HEK293 (cell line): ENCODE measurements around the gene PTPRG.

Experiments
- KLF7 ChIP-seq: fragments of 450-650 bp; formaldehyde crosslinking; IDR thresholded peaks from 2 replicates; pipeline ENCODE4 v1.5.1; 2016; ENCODE audit warnings: missing biosample characterization, missing genetic modification characterization, borderline replicate concordance
- OVOL3 ChIP-seq: fragments of 450-650 bp; formaldehyde crosslinking; IDR thresholded peaks from 2 replicates; pipeline ENCODE4 v1.5.1; 2016; ENCODE audit warnings: missing biosample characterization, missing genetic modification characterization
- PRDM4 ChIP-seq: fragments of 450-650 bp; formaldehyde crosslinking; IDR thresholded peaks from 2 replicates; pipeline ENCODE4 v1.5.1; 2017; ENCODE audit warnings: missing biosample characterization, missing genetic modification characterization
- SETDB1 ChIP-seq: IDR thresholded peaks from one replicate; pipeline ENCODE4 v1.6.1; 2017; ENCODE audit warnings: mild to moderate bottlenecking, low read length, moderate library complexity, mixed read lengths; ENCODE audit not compliant: insufficient read length
- TRIM28 ChIP-seq: IDR thresholded peaks from 2 replicates; pipeline ENCODE4 v1.6.1; 2011; ENCODE audit warnings: low read length, control low read depth, borderline replicate concordance
- ZBTB44 ChIP-seq: fragments of 450-650 bp; IDR thresholded peaks from 2 replicates; pipeline ENCODE4 v1.5.1; 2018; ENCODE audit warnings: missing biosample characterization, mild to moderate bottlenecking, missing genetic modification characterization
- ZBTB49 ChIP-seq: fragments of 450-650 bp; formaldehyde crosslinking; IDR thresholded peaks from 2 replicates; pipeline ENCODE4 v1.5.1; 2016; ENCODE audit warnings: missing biosample characterization, missing genetic modification characterization, low read depth
- ZBTB6 ChIP-seq: fragments of 450-650 bp; formaldehyde crosslinking; IDR thresholded peaks from 2 replicates; pipeline ENCODE4 v1.5.1; 2017; ENCODE audit warnings: missing biosample characterization, missing genetic modification characterization
- ZNF133 ChIP-seq: fragments of 450-650 bp; formaldehyde crosslinking; IDR thresholded peaks from 2 replicates; pipeline ENCODE4 v1.5.1; 2016; ENCODE audit warnings: missing biosample characterization, missing genetic modification characterization
- ZNF155 ChIP-seq: fragments of 450-650 bp; formaldehyde crosslinking; IDR thresholded peaks from 2 replicates; pipeline ENCODE4 v1.5.1; 2016; ENCODE audit warnings: missing biosample characterization, missing genetic modification characterization
- ZNF175 ChIP-seq: fragments of 450-650 bp; formaldehyde crosslinking; IDR thresholded peaks from 2 replicates; pipeline ENCODE4 v1.5.1; 2016; ENCODE audit warnings: missing biosample characterization, missing genetic modification characterization
- ZNF221 ChIP-seq: fragments of 450-650 bp; formaldehyde crosslinking; IDR thresholded peaks from 2 replicates; pipeline ENCODE4 v1.5.1; 2017; ENCODE audit warnings: missing biosample characterization, missing genetic modification characterization, borderline replicate concordance
- ZNF341 ChIP-seq: fragments of 450-650 bp; formaldehyde crosslinking; IDR thresholded peaks from 2 replicates; pipeline ENCODE4; 2016; ENCODE audit warnings: low read depth, missing biosample characterization, missing genetic modification characterization
- ZNF362 ChIP-seq: fragments of 450-650 bp; formaldehyde crosslinking; IDR thresholded peaks from 2 replicates; pipeline ENCODE4 v1.5.1; 2016; ENCODE audit warnings: missing biosample characterization, missing genetic modification characterization
- ZNF366 ChIP-seq: fragments of 450-650 bp; formaldehyde crosslinking; conservative IDR thresholded peaks from 2 replicates; pipeline ENCODE4 v1.5.1; 2016; ENCODE audit warnings: missing biosample characterization, missing genetic modification characterization
- ZNF394 ChIP-seq: fragments of 450-650 bp; formaldehyde crosslinking; IDR thresholded peaks from 2 replicates; pipeline ENCODE4 v1.5.1; 2016; ENCODE audit warnings: missing biosample characterization, missing genetic modification characterization, mild to moderate bottlenecking, moderate library complexity, borderline replicate concordance
- ZNF692 ChIP-seq: fragments of 450-650 bp; formaldehyde crosslinking; IDR thresholded peaks from 2 replicates; pipeline ENCODE4 v1.5.1; 2016; ENCODE audit warnings: missing biosample characterization, missing genetic modification characterization
- ZNF747 ChIP-seq: fragments of 450-650 bp; formaldehyde crosslinking; IDR thresholded peaks from 2 replicates; pipeline ENCODE4 v1.5.1; 2016; ENCODE audit warnings: missing biosample characterization, missing genetic modification characterization
- ZNF791 ChIP-seq: fragments of 450-650 bp; formaldehyde crosslinking; IDR thresholded peaks from 2 replicates; pipeline ENCODE4 v1.5.1; 2016; ENCODE audit warnings: missing biosample characterization, missing genetic modification characterization
- ZSCAN16 ChIP-seq: fragments of 450-650 bp; formaldehyde crosslinking; IDR thresholded peaks from 2 replicates; pipeline ENCODE4 v1.5.1; 2016; ENCODE audit warnings: missing biosample characterization, missing genetic modification characterization
- TF ChIP-seq, protein P1 (sequence below): fragments of 450-650 bp; formaldehyde crosslinking; IDR thresholded peaks from 2 replicates; pipeline ENCODE4 v1.5.1; 2016; ENCODE audit warnings: missing biosample characterization, missing genetic modification characterization

Gene PTPRG

GRCh38 chr3:61649381-61650170, 88.2 kb downstream of the PTPRG start (continued):
- TF ChIP-seq ZBTB49 (tag by site-specific recombination), result peak; percentile 92
- peak; percentile 66; the same call in 1 of the 2 replicates for TF ChIP-seq ZBTB44 (tag by site-specific recombination)
- TF ChIP-seq ZNF155 (tag by site-specific recombination), result no peak
- no peak for TF ChIP-seq ZNF133
- TF ChIP-seq PRDM4, result peak; percentile 74
- no peak for TF ChIP-seq ZNF175 (tag by site-specific recombination)
- no peak for TF ChIP-seq TRIM28
- TF ChIP-seq ZBTB6 (tag by site-specific recombination), result no peak
- TF ChIP-seq ZNF747 (tag by site-specific recombination), result no peak
- TF ChIP-seq ZNF394 (tag by site-specific recombination), result no peak
- TF ChIP-seq ZSCAN16, result no peak
- no peak for TF ChIP-seq ZNF791 (tag by site-specific recombination)
- no peak for TF ChIP-seq ZNF221
- TF ChIP-seq SETDB1, result no peak
- no peak for TF ChIP-seq ZNF341 (tag by site-specific recombination)
- TF ChIP-seq, protein P1, sequence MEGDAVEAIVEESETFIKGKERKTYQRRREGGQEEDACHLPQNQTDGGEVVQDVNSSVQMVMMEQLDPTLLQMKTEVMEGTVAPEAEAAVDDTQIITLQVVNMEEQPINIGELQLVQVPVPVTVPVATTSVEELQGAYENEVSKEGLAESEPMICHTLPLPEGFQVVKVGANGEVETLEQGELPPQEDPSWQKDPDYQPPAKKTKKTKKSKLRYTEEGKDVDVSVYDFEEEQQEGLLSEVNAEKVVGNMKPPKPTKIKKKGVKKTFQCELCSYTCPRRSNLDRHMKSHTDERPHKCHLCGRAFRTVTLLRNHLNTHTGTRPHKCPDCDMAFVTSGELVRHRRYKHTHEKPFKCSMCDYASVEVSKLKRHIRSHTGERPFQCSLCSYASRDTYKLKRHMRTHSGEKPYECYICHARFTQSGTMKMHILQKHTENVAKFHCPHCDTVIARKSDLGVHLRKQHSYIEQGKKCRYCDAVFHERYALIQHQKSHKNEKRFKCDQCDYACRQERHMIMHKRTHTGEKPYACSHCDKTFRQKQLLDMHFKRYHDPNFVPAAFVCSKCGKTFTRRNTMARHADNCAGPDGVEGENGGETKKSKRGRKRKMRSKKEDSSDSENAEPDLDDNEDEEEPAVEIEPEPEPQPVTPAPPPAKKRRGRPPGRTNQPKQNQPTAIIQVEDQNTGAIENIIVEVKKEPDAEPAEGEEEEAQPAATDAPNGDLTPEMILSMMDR, result no peak
- no peak for TF ChIP-seq OVOL3 (tag by site-specific recombination)
- no peak for TF ChIP-seq ZNF362
- no peak for TF ChIP-seq ZNF366 (tag by site-specific recombination)
- no peak for TF ChIP-seq KLF7 (tag by site-specific recombination)
- TF ChIP-seq ZNF692 (tag by site-specific recombination), result no peak
